ENCODE data around the gene SPATC1L. TPM values are rescaled to one million over a fixed set of nuclear protein-coding genes. Genes with fewer than 3 reads are reported as not detected.

Gene SPATC1L
- total RNA-seq, 1 experiment from 2014 or later, result 17.2 TPM

GRCh38 chr21:46215436-46216131 is 31.3 kb upstream of the SPATC1L start:
- DNase-seq (ENCODE audit: low read depth), result no peak

- no peak for DNase-seq (ENCODE audit: low read depth)
Observed at GRCh38 chr21:46214478-46215340, 30.4 kb upstream of the SPATC1L start.

- no peak for DNase-seq (ENCODE audit: low read depth)
Observed at GRCh38 chr21:46213620-46214286, 29.5 kb upstream of the SPATC1L start.

GRCh38 chr21:46212721-46213484 is 28.6 kb upstream of the SPATC1L start:
- DNase-seq (ENCODE audit: low read depth), result no peak

- no peak for DNase-seq (ENCODE audit: low read depth)
Observed at GRCh38 chr21:46211786-46212720, 27.8 kb upstream of the SPATC1L start.

GRCh38 chr21:46211376-46211775 is 27.1 kb upstream of the SPATC1L start:
- no peak for DNase-seq (ENCODE audit: low read depth)

- no peak for DNase-seq (ENCODE audit: low read depth)
Observed at GRCh38 chr21:46210378-46211136, 26.3 kb upstream of the SPATC1L start.

GRCh38 chr21:46208761-46209721 is 24.8 kb upstream of the SPATC1L start:
- no peak for DNase-seq (ENCODE audit: low read depth)

GRCh38 chr21:46207920-46208591 is 23.8 kb upstream of the SPATC1L start:
- DNase-seq (ENCODE audit: low read depth), result no peak

GRCh38 chr21:46207006-46207919 is 23.0 kb upstream of the SPATC1L start:
- DNase-seq (ENCODE audit: low read depth), result no peak

GRCh38 chr21:46206163-46207005 is 22.1 kb upstream of the SPATC1L start:
- DNase-seq (ENCODE audit: low read depth), result no peak

GRCh38 chr21:46205766-46206162 is 21.5 kb upstream of the SPATC1L start:
- DNase-seq (ENCODE audit: low read depth), result no peak

GRCh38 chr21:46205166-46205565 is 20.9 kb upstream of the SPATC1L start:
- DNase-seq (ENCODE audit: low read depth), result no peak

GRCh38 chr21:46203203-46203600 is 18.9 kb upstream of the SPATC1L start:
- no peak for DNase-seq (ENCODE audit: low read depth)

GRCh38 chr21:46202592-46203202 is 18.4 kb upstream of the SPATC1L start:
- DNase-seq (ENCODE audit: low read depth), result no peak

All from RPMI7951 (cell line).